Measurements from ENCODE around the gene IL18.
A peak's percentile ranks its signal among the peaks of the same experiment; 100 is the strongest.
"Not testable (repeated sequence)": the region's sequence is repeated elsewhere in the genome, so short reads cannot be mapped to it uniquely, and the experiment has no call there.

IL18 gene

GRCh38 chr11:112115386-112115785 lies 48.5 kb downstream of the IL18 start:
- no peak for FAIRE-seq

- no peak for FAIRE-seq
These were observed 49.4 kb downstream of the IL18 start for GRCh38 chr11:112114460-112114859.

- peak; percentile 67 for FAIRE-seq
These were observed 50.1 kb downstream of the IL18 start for GRCh38 chr11:112113539-112114457.

- no peak for FAIRE-seq
These were observed 57.8 kb downstream of the IL18 start for GRCh38 chr11:112106070-112106469.

GRCh38 chr11:112103446-112103845 lies 60.4 kb downstream of the IL18 start:
- no peak for FAIRE-seq

GRCh38 chr11:112100462-112100861 lies 63.4 kb downstream of the IL18 start:
- no peak for FAIRE-seq

GRCh38 chr11:112097734-112098528 lies 66.0 kb downstream of the IL18 start:
- FAIRE-seq = no peak

GRCh38 chr11:112096194-112096593 lies 67.7 kb downstream of the IL18 start:
- no peak for FAIRE-seq

GRCh38 chr11:112095302-112095701 lies 68.6 kb downstream of the IL18 start:
- FAIRE-seq = not testable (repeated sequence)

All from G401.6 (cell line).